22Rv1 (cell line): Measurements from ENCODE around the gene AMOT.

Experiments
- ZFX ChIP-seq: fragments of 450-650 bp; IDR thresholded peaks from 2 replicates; pipeline ENCODE4 v1.6.1; 2017; ENCODE audit warnings: antibody characterized with exemption, borderline replicate concordance
- TF ChIP-seq, protein P1 (sequence below): fragments of 450-650 bp; IDR thresholded peaks from 2 replicates; pipeline ENCODE4 v1.5.1; 2017; ENCODE audit warnings: mild to moderate bottlenecking

DNA sequence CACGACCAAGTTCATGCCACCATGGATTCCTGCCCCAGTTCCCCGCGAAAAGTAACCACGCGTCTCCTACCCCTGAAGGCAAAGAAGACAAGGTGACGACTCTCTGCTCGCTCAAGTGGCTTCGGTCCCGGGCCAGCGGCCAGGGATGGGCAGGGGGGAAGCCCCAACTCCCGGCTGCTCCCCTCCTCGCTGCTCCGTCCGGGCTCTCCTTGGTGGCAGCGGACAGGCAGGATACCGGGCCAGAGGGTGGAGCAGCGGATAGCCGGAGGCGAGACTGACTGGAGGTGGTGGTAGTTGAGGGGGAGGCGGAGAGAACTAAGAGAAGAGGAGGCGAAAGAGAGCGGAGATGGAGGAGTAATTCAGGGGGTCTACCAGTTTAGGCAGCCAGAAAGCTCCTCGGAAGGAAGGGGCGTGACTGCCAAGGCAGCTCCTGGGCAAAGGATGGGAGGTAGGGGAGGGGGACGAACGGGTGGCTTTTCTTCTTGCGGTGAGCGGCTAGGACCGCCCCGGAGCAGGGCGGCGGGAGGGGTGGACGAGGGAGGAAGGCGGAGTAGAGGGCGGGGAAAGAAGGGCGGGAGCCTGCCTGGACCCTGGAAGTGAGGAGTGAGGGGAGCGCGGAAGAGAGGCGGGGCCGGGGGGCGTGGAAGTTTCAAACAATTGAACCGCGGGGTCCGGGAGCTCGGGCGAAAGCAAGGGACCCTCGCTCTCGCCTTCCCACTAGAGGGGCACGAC lies at the start of gene AMOT:
- TF ChIP-seq, protein P1, sequence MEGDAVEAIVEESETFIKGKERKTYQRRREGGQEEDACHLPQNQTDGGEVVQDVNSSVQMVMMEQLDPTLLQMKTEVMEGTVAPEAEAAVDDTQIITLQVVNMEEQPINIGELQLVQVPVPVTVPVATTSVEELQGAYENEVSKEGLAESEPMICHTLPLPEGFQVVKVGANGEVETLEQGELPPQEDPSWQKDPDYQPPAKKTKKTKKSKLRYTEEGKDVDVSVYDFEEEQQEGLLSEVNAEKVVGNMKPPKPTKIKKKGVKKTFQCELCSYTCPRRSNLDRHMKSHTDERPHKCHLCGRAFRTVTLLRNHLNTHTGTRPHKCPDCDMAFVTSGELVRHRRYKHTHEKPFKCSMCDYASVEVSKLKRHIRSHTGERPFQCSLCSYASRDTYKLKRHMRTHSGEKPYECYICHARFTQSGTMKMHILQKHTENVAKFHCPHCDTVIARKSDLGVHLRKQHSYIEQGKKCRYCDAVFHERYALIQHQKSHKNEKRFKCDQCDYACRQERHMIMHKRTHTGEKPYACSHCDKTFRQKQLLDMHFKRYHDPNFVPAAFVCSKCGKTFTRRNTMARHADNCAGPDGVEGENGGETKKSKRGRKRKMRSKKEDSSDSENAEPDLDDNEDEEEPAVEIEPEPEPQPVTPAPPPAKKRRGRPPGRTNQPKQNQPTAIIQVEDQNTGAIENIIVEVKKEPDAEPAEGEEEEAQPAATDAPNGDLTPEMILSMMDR, result no peak
- no peak for TF ChIP-seq ZFX
